ENCODE results near the gene FAM78B.

The FAM78B gene

DNA sequence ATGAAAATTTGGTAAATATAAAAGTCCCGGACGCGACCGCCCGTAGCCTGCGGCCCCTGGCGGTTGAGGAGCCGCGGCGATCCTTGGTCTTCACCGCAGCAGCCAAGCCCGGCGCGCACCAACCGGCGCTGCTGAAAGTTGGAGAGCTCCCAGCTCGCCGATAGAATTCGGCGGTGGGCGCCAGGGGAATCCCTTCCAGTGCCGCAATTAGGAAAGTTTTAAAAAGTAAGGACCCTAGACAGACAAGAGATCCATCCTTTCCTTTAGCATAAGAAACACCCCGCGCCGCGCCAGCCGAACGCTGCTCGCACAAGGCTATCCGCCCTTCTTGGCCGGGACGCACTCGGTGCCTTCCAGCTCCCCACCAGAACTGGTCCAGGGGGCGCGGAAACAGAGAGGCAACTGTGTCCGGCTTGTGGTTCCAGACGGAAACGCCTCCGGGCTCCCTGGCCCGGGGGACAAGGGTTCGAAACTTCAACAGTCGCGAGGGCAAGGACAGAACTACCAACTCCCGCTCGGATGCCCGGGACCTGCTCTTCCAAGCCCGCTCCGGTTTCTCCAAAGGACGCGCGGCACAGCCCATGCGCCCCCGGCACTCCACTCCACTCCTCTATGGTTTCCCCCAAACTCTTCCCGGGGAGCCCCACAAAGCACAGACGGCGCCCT is 1.7 kb downstream of the FAM78B start:
- DNase-seq (ENCODE audit: low read depth, low spot score), result no peak

- DNase-seq (ENCODE audit: low read depth, low spot score), result no peak
These were observed 2.2 kb downstream of the FAM78B start for GRCh38 chr1:166164646-166164994.

- no peak for DNase-seq (ENCODE audit: low read depth, low spot score)
These were observed 7.1 kb downstream of the FAM78B start for GRCh38 chr1:166159656-166160055.

GRCh38 chr1:166156674-166157073 is 10.1 kb downstream of the FAM78B start:
- no peak for DNase-seq (ENCODE audit: low read depth, low spot score)

GRCh38 chr1:166155108-166155507 is 11.7 kb downstream of the FAM78B start:
- DNase-seq (ENCODE audit: low read depth, low spot score), result no peak

DNA sequence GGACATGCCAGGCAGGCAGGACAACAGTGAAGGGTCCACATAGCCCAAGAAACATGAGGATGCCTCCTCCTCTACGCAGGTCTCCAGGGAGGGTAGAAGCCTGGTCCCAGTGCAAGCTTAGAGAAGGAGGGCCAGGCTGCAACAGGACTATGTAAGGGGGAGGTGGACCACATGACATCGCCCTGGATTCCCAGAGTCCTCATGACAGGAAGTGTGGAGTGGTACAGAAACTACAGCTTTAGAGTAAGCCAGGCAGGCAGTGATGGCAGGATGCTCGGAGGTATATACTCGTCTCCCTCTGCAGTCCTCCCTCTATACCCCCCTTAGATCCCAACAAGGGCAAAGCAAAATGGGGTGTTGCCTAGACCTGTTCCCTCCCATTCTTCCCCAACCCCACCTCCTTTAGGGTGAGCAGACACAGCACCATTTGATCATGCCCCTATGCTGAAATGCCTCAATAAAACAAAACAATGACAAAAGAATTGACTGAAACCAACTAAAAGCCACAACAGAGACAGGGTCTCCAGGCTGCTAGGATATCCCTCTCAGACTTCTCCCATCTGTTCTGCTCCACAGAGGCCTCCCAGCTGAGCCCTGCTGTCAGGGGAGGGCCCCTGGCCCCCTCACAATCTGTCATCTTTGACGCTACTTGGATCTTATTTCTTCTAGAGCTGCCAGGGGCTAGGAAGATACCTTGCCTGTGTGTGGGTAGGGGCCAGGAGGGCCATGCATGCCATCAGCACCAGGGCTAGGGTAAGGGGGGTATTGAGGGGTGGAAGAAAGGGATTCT is 13.1 kb downstream of the FAM78B start:
- DNase-seq (ENCODE audit: low read depth, low spot score), result no peak

GRCh38 chr1:166152978-166153377 is 13.8 kb downstream of the FAM78B start:
- no peak for DNase-seq (ENCODE audit: low read depth, low spot score)

- no peak for DNase-seq (ENCODE audit: low read depth, low spot score)
These were observed 15.0 kb downstream of the FAM78B start for GRCh38 chr1:166151804-166152203.

DNA sequence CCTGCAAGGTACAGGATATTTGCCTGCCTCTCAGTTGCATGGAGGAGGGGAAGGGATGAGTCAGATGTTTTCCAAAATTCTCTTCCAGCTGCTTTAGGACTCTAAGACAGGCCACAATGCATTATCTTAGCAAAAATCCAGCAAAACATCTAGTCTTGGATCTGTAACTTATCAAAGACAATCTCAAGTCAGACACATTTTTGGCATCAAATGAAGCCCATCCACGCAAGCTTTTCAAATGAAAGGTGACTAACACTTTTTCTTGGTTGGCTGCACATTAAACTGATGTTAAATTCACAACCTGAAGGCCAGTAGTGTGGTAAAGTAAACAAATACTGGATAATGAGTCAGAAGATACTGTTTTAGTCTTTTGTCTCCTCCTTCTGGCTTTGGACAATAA is 21.3 kb downstream of the FAM78B start:
- DNase-seq (ENCODE audit: low read depth, low spot score), result no peak

GRCh38 chr1:166141969-166142368 is 24.8 kb downstream of the FAM78B start:
- DNase-seq (ENCODE audit: low read depth, low spot score), result no peak

- no peak for DNase-seq (ENCODE audit: low read depth, low spot score)
These were observed 26.6 kb downstream of the FAM78B start for GRCh38 chr1:166140251-166140650.

DNA sequence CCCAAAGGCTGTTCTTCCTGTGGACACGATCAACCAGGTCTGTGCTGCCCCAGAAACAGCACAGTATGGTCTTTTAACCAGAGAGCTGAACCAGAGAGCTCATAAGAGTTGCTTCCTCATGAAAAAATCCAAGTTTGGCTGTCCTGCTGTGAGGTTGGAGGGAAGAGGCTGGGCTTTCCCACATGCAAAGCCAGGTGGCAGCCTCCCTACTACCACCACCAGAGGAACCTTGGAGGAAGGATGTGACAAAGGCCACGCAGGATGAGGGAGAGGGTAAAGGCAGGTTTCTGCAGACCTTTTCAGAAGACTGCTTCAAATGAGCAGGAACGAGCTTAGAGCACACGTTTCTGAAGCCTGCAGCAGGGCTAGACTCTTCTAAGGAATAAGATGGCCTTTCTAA is 27.1 kb downstream of the FAM78B start:
- DNase-seq (ENCODE audit: low read depth, low spot score), result no peak

DNA sequence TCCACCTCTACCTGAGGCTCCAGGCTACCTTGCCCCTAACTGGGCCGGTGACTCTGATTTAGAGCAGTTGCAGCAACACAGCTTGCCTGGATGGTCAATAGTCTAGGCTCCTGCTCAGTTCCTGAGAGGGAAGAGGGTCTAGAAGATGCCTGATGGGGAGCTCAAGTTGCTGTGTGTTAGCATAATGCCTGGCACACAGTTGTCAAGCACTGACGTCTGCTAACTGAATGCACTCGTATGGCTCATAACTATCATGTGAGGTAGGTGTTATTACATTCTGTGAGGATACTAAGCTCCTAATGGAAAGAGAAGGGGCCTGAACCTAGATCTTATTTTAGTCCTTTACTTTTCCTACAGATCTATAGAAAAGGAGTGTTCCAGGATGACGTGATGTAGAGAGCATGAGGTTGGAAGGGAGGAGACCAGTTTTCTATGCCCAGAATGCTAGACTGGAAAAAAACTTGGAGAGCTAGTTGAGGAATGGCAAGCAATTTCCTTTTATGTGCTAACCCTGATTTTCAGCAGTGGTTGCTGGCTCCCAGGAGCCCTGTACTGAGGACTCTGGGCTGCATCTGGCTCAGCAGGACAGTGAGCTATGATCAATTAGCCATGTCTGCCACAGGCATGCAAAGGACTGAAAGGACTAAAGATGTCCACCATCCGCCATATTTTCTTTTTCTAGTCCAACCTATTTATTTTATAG is 30.0 kb downstream of the FAM78B start:
- DNase-seq (ENCODE audit: low read depth, low spot score), result no peak

DNA sequence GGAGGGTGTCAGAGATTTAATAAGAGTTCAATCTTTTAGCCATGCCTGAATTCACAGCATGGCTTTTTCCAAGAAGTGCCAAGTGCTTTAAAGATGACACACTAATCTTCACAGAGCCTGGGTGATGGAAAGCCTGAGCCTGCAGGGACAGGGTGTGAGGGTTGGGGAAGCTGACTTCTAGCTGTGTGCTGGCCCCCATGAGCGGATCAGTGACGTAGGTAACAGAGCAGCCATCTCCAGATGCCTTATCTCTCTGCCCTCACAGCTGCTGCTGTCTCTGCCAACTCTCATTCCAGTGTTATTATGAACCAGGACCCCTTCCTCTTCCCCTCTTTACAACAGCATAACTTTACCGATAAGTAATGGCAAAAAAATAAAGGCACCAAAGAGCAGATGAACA is 30.6 kb downstream of the FAM78B start:
- no peak for DNase-seq (ENCODE audit: low read depth, low spot score)

DNA sequence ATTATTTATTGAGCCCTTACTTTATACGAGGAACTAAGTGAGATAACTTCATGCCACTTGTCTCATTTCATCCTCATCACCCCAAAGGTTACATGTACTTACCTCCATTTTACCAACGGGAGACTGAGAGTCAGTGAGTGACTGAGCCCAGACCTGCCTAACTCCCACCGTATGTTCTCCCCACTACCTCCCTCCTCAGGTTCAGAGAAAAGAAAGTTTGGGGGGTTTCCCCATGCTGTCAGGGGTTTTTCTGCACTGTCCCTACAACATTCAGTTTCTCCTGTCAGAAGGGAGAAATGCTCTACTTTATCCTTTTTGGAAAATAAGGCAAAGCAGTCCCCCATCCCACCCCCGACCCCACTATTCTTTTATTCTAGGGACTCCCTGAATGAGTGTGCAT is 32.9 kb downstream of the FAM78B start:
- DNase-seq (ENCODE audit: low read depth, low spot score), result no peak

DNA sequence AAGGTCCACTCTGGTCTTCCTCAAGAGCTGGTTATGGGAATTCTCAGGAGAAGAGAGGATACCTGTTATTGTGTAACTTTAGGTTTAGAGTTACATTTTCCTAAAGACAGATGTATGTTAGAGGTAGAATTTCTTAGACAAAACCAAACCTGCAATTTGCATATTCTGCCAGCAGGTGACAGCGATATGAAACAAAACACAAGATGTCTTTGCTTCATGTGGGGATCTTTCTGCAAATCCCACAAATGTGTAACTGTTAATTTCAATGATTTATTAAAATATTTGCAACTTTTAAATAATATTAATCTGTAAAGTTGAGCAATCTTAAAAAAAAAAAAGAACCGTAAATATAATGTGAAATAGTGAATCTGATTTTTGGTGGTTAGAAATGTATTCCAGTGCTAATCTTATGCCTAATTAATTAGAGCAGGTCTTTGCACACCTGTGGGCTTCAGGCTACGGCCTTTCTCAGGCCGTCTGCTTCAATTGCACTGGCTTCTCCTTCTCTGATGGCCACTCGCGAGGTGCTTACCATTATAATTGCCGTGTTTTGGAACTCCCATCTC is 33.4 kb downstream of the FAM78B start:
- no peak for DNase-seq (ENCODE audit: low read depth, low spot score)

- no peak for DNase-seq (ENCODE audit: low read depth, low spot score)
These were observed 34.3 kb downstream of the FAM78B start for GRCh38 chr1:166132496-166132895.

- no peak for DNase-seq (ENCODE audit: low read depth, low spot score)
These were observed 37.8 kb downstream of the FAM78B start for GRCh38 chr1:166129006-166129405.

GRCh38 chr1:166128195-166128594 is 38.6 kb downstream of the FAM78B start:
- DNase-seq (ENCODE audit: low read depth, low spot score), result no peak

GRCh38 chr1:166127003-166127402 is 39.8 kb downstream of the FAM78B start:
- no peak for DNase-seq (ENCODE audit: low read depth, low spot score)

GRCh38 chr1:166122873-166123466 is 43.8 kb downstream of the FAM78B start:
- DNase-seq (ENCODE audit: low read depth, low spot score), result no peak

GRCh38 chr1:166121010-166121409 is 45.8 kb downstream of the FAM78B start:
- DNase-seq (ENCODE audit: low read depth, low spot score), result no peak

Data from activated naive CD8-positive, alpha-beta T cell treated with anti-CD3 and anti-CD28 coated beads, Interleukin-2, amount 50 U/mL, for 16 hours (primary cell).